MCF 10A (cell line): ENCODE measurements around the gene SIM2. TPM values are rescaled to one million over a fixed set of nuclear protein-coding genes. Genes with fewer than 3 reads are reported as not detected.

Experiments
- Bru-seq: library from RNA; stranded (reverse); fragments of 400-500 nt; gene quantifications from one replicate; lab custom pipeline; 2021; lab: Mats Ljungman, UMichigan
- BruChase-seq, 2 experiments: library from RNA; stranded (reverse); fragments of 400-500 nt; gene quantifications; one replicate each; lab custom pipeline; 2021; lab: Mats Ljungman, UMichigan
- BruUV-seq: library from RNA; stranded (reverse); fragments of 400-500 nt; replicated peaks from 2 replicates; lab custom pipeline; 2021; lab: Mats Ljungman, UMichigan
- CTCF ChIA-PET: fragments of 300-600 bp; sonication (Branson Sonifier 250); formaldehyde crosslinking; extraction: SDS; loops from one replicate; lab custom pipeline; 2021; ENCODE audit warnings: antibody characterized with exemption, inconsistent platforms; lab: Yijun Ruan, JAX
- POLR2A ChIA-PET: fragments of 300-600, 350-650 bp; sonication (Branson Sonifier 250); formaldehyde crosslinking; extraction: SDS; loops from one replicate; lab custom pipeline; 2020; ENCODE audit warnings: antibody characterized with exemption, inconsistent platforms; lab: Yijun Ruan, JAX
- DNase-seq: peaks from one replicate; pipeline ENCODE4 v3.0.0-alpha.2; 2018; ENCODE audit not compliant: unreplicated experiment
- H3K27ac Mint-ChIP-seq: one replicate; pipeline ENCODE4 v1.8.0; 2022; ENCODE audit warnings: mild to moderate bottlenecking, low read depth, mixed read lengths; ENCODE audit not compliant: unreplicated experiment
- H3K27me3 Mint-ChIP-seq: one replicate; pipeline ENCODE4 v1.8.0; 2022; ENCODE audit warnings: mixed read lengths; ENCODE audit not compliant: insufficient read depth, unreplicated experiment
- H3K36me3 Mint-ChIP-seq: one replicate; pipeline ENCODE4 v1.8.0; 2022; ENCODE audit warnings: mild to moderate bottlenecking, moderate library complexity, mixed read lengths; ENCODE audit not compliant: insufficient read depth, unreplicated experiment
- H3K4me1 Mint-ChIP-seq: one replicate; pipeline ENCODE4 v1.8.0; 2022; ENCODE audit warnings: mixed read lengths; ENCODE audit not compliant: insufficient read depth, unreplicated experiment
- H3K4me3 Mint-ChIP-seq: one replicate; pipeline ENCODE4 v1.8.0; 2022; ENCODE audit warnings: mild to moderate bottlenecking, moderate library complexity, mixed read lengths; ENCODE audit not compliant: unreplicated experiment
- H3K9me3 Mint-ChIP-seq: one replicate; pipeline ENCODE4 v1.8.0; 2022; ENCODE audit warnings: mixed read lengths; ENCODE audit not compliant: unreplicated experiment
- intact Hi-C: fragments of 100-400 bp; cut with micrococcal nuclease; formaldehyde crosslinking; loops from 2 replicates; pipeline ENCODE4 v1.14.1; 2022
- long read RNA-seq: library from polyadenylated mRNA; stranded (forward); transcript quantifications from one replicate; pipeline ENCODE4 v2.0.0, GENCODE V29; 2022
- total RNA-seq: library from RNA; stranded (reverse); gene quantifications from 2 replicates; pipeline ENCODE4 v1.2.3, GENCODE V29; 2022
- TF ChIP-seq, protein P1 (sequence below): fragments of 200-600 bp; IDR thresholded peaks from one replicate; pipeline ENCODE4 v1.8.0; 2022; ENCODE audit warnings: antibody characterized with exemption, mild to moderate bottlenecking; ENCODE audit not compliant: unreplicated experiment

SIM2 gene
- total RNA-seq (11.2 and 14.4 TPM in 2 replicates), Bru-seq, nascent RNA (percentile 68 among the genes with signal in this experiment), BruChase-seq, experiment 1, labeled RNA remaining after a 6-hour chase (percentile 59 among the genes with signal in this experiment), BruChase-seq, experiment 2, labeled RNA remaining after a 2-hour chase (percentile 67 among the genes with signal in this experiment)
- long read RNA-seq, full-length matches to known transcripts, result 17 of 37 reads
- long read RNA-seq, partial matches to known transcripts, result 14 of 37 reads
- long read RNA-seq, other reads (novel, unspliced or antisense), result 6 of 37 reads

DNA sequence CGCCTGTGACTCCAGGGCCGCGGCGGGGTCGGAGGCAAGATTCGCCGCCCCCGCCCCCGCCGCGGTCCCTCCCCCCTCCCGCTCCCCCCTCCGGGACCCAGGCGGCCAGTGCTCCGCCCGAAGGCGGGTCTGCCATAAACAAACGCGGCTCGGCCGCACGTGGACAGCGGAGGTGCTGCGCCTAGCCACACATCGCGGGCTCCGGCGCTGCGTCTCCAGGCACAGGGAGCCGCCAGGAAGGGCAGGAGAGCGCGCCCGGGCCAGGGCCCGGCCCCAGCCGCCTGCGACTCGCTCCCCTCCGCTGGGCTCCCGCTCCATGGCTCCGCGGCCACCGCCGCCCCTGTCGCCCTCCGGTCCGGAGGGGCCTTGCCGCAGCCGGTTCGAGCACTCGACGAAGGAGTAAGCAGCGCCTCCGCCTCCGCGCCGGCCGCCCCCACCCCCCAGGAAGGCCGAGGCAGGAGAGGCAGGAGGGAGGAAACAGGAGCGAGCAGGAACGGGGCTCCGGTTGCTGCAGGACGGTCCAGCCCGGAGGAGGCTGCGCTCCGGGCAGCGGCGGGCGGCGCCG is at the start of gene SIM2:
TSS of gene SIM2 (plus strand) at position 135 of the 565 bp plus-strand sequence. CDS start 632 bp downstream, outside the sequence.
- intact Hi-C loops, result loop anchor here (2.0 kb wide), 1 partner anchor 68 kb away; no protein-coding TSS in a partner anchor
- peaks cover 13% of the 10 kb centered on the region for H3K4me1 Mint-ChIP-seq
- H3K4me3 Mint-ChIP-seq, result peak within 1 kb of the TSS; percentile 81
- BruUV-seq, result no TSS peak
- POLR2A ChIA-PET, result interaction anchor here (0.6 to 1.2 kb wide), 6 partner anchors 13 to 1851 kb away, joined by 3 to 4 read pairs (median 3); partner anchors contain the start of gene MORC3
- no peaks in the 10 kb centered on the region for H3K36me3 Mint-ChIP-seq
- DNase-seq, result peak; percentile 76
- TF ChIP-seq, protein P1, sequence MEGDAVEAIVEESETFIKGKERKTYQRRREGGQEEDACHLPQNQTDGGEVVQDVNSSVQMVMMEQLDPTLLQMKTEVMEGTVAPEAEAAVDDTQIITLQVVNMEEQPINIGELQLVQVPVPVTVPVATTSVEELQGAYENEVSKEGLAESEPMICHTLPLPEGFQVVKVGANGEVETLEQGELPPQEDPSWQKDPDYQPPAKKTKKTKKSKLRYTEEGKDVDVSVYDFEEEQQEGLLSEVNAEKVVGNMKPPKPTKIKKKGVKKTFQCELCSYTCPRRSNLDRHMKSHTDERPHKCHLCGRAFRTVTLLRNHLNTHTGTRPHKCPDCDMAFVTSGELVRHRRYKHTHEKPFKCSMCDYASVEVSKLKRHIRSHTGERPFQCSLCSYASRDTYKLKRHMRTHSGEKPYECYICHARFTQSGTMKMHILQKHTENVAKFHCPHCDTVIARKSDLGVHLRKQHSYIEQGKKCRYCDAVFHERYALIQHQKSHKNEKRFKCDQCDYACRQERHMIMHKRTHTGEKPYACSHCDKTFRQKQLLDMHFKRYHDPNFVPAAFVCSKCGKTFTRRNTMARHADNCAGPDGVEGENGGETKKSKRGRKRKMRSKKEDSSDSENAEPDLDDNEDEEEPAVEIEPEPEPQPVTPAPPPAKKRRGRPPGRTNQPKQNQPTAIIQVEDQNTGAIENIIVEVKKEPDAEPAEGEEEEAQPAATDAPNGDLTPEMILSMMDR, result no peak
- CTCF ChIA-PET, result interaction anchor here (1.0 to 1.4 kb wide), 4 partner anchors 68 to 216 kb away, joined by 3 to 7 read pairs (median 4); no protein-coding TSS in a partner anchor
- no peaks in the 10 kb centered on the region for H3K27me3 Mint-ChIP-seq
- peak within 1 kb of the TSS; percentile 83 for H3K27ac Mint-ChIP-seq
- no peaks in the 10 kb centered on the region for H3K9me3 Mint-ChIP-seq

GRCh38 chr21:36654324-36654723 is 44.6 kb upstream of the SIM2 start:
- ChIA-PET POLR2A (interaction anchor here (0.7 kb wide), 1 partner anchor 447 kb away, joined by 3 read pairs; no protein-coding TSS in a partner anchor), CTCF (interaction anchor here (0.6 to 2.6 kb wide), 3 partner anchors 24 to 48 kb away, joined by 4 to 12 read pairs (median 4); no protein-coding TSS in a partner anchor)
- no peaks in the 10 kb centered on the region for H3K9me3 Mint-ChIP-seq

DNA sequence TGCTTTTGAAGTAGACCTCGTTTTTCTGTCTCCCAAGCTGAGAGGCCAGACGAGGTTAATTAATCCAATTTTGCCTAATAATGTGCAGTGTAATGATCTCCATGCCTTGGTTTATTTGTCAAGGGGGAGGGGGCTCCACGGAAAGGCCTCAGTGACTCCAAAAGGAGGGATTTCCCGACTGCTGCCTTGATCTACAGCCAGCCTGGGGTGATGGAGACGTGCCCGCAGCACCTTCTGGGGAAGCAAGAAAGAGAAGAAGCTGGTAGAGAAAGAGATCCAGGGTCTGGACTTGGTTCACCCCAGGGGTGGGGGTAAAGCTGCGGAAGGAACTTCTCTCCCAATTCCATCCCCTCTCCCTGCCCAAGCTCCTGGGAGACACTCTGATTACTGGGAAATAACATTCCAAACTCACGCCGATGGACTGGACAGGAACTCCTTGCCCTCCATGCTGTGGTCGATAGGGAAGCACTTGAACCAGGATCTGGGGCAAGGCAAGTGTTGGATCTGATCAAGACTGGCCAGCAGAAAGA is 44.1 kb upstream of the SIM2 start:
- Mint-ChIP-seq H3K9me3 (no peaks in the 10 kb centered on the region), H3K27me3 (no peaks in the 10 kb centered on the region), H3K36me3 (no peaks in the 10 kb centered on the region), H3K4me3 (no peak overlapping the region), H3K27ac (no peak overlapping the region), H3K4me1 (no peaks in the 10 kb centered on the region)
- ChIA-PET CTCF (interaction anchor here (0.6 to 2.6 kb wide), 3 partner anchors 24 to 47 kb away, joined by 4 to 12 read pairs (median 4); no protein-coding TSS in a partner anchor), POLR2A (interaction anchor here (0.7 kb wide), 1 partner anchor 447 kb away, joined by 3 read pairs; no protein-coding TSS in a partner anchor)
- TF ChIP-seq, protein P1, result no peak
- intact Hi-C loops, result no loop called here
- BruUV-seq, result no TSS peak
- DNase-seq, result no peak

More at GRCh38 chr21:36654324-36654723, 44.6 kb upstream of the SIM2 start:
- Mint-ChIP-seq H3K27ac (no peak overlapping the region), H3K27me3 (no peaks in the 10 kb centered on the region), H3K4me3 (no peak overlapping the region), H3K4me1 (no peaks in the 10 kb centered on the region), H3K36me3 (no peaks in the 10 kb centered on the region)
- TF ChIP-seq, protein P1, result no peak
- BruUV-seq, result no TSS peak
- intact Hi-C loops, result no loop called here
- DNase-seq, result no peak
